Body of pancreas (tissue), 4 donors: ENCODE data around the gene NUP214.
"Not testable (repeated sequence)": the region's sequence is repeated elsewhere in the genome, so short reads cannot be mapped to it uniquely, and the experiment has no call there.

Source experiments
- CTCF ChIP-seq, 7 experiments: fragments of 450-650 bp in 4 of 7; fragments of 200-600 bp in 3 of 7; sonication (generic) in 3 of 7; IDR thresholded peaks; one replicate each; pipeline ENCODE4 v1.5.1; 2016 to 2019; ENCODE audit warnings: antibody characterized with exemption in 7 of 7
- POLR2A ChIP-seq, 3 donors: fragments of 450-650 bp; IDR thresholded peaks; one replicate each; pipeline ENCODE4 v1.6.1; 2016; ENCODE audit warnings: antibody characterized with exemption in 3 of 3, mild to moderate bottlenecking in 2 of 3

- not testable (repeated sequence) for TF ChIP-seq CTCF, POLR2A (IDR thresholded peaks at IDR 0.05)
Measured at GRCh38 chr9:131115360-131115742, 10.0 kb upstream of the NUP214 start.
